ENCODE measurements around the gene C1orf174. TPM values are rescaled to one million over a fixed set of nuclear protein-coding genes. Genes with fewer than 3 reads are reported as not detected.
A peak's percentile ranks its signal among the peaks of the same experiment; 100 is the strongest.

Gene C1orf174
- total and polyA plus RNA-seq, 2 experiments from 2014 or later, result 20.7 to 23.6 TPM

DNA sequence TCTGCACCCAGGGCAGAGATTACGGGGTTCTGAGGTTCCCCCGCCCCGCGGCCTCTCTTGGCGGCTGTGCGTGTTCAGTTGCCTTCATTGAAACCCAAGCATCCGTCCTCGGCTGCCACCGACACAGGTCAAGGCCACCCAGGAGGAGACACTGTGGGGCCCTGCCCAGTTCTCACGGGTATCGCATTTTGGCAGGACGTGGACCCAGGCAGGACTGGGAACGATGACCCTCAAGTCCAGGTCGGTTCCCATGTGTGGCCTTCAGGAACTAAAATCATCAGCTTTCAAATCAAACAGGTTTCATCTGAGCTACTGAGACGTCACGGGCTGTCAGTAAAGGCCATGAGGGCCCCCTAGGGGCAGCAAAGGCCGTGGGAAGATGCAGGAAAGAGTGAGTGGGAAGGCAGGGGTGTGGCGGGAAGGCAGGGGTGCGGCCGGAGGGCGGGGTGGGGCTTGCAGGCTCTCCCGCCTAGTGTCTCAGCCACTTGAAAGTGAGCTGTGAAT is 7.0 kb upstream of the C1orf174 start:
- DNase-seq (ENCODE audit: low spot score), result no peak
- H3K36me3 ChIP-seq (replicated peaks; ENCODE audit: insufficient read depth, low read depth), result no peaks in the 10 kb centered on the region
- H3K27me3 ChIP-seq, result no peaks in the 10 kb centered on the region
- no peak overlapping the region for H2AFZ ChIP-seq
- H3K4me2 ChIP-seq, result no peak overlapping the region
- WGBS (ENCODE audit: low lambda C conversion rate, missing lambda C conversion rate), result 83% methylated on average over 18 of the region's 22 CpGs
- no peak overlapping the region for H3K27ac ChIP-seq
- no peaks in the 10 kb centered on the region for H4K20me1 ChIP-seq (ENCODE audit: insufficient read depth, poor library complexity, severe bottlenecking)
- no peaks in the 10 kb centered on the region for H3K9me3 ChIP-seq (ENCODE audit: low read depth)
- H3K79me2 ChIP-seq, result peaks cover 5% of the 10 kb centered on the region
- TF ChIP-seq EZH2 (IDR thresholded peaks at IDR 0.05; ENCODE audit: borderline replicate concordance), result no peak
- TF ChIP-seq, protein P1, sequence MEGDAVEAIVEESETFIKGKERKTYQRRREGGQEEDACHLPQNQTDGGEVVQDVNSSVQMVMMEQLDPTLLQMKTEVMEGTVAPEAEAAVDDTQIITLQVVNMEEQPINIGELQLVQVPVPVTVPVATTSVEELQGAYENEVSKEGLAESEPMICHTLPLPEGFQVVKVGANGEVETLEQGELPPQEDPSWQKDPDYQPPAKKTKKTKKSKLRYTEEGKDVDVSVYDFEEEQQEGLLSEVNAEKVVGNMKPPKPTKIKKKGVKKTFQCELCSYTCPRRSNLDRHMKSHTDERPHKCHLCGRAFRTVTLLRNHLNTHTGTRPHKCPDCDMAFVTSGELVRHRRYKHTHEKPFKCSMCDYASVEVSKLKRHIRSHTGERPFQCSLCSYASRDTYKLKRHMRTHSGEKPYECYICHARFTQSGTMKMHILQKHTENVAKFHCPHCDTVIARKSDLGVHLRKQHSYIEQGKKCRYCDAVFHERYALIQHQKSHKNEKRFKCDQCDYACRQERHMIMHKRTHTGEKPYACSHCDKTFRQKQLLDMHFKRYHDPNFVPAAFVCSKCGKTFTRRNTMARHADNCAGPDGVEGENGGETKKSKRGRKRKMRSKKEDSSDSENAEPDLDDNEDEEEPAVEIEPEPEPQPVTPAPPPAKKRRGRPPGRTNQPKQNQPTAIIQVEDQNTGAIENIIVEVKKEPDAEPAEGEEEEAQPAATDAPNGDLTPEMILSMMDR (IDR thresholded peaks at IDR 0.05; ENCODE audit: poor library complexity), result peak; percentile 8
- no peaks in the 10 kb centered on the region for H3K4me1 ChIP-seq (ENCODE audit: insufficient read depth)
- H3K9me2 ChIP-seq (replicated peaks; ENCODE audit: insufficient read depth), result no peaks in the 10 kb centered on the region
- no peak overlapping the region for H3K4me3 ChIP-seq

DNA sequence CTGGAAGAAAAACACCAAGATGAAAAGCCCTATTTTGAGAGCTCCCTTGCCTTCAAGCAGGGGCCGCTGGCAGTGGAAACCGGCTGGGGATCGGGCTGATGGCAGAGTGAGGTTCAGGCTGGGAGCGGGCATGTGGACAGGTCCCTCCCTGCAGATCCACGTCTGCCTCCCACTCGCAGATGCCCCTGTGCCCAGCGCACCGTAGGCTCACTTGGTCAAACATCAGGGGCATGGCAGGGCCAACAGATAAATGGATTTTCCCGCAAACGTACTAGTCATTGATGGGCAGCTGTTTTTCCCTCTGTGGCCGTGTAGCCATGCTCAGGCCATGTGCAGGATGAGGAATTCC is 6.6 kb upstream of the C1orf174 start:
- Histone ChIP-seq H2AFZ (no peak overlapping the region), H3K4me3 (no peak overlapping the region), H3K27ac (no peak overlapping the region), H3K36me3 (replicated peaks; ENCODE audit: insufficient read depth, low read depth) (no peaks in the 10 kb centered on the region), H3K4me2 (no peak overlapping the region), H4K20me1 (ENCODE audit: insufficient read depth, poor library complexity, severe bottlenecking) (no peaks in the 10 kb centered on the region), H3K9me2 (replicated peaks; ENCODE audit: insufficient read depth) (no peaks in the 10 kb centered on the region), H3K9me3 (ENCODE audit: low read depth) (no peaks in the 10 kb centered on the region), H3K4me1 (ENCODE audit: insufficient read depth) (no peaks in the 10 kb centered on the region), H3K27me3 (no peaks in the 10 kb centered on the region), H3K79me2 (peaks cover 6% of the 10 kb centered on the region)
- TF ChIP-seq EZH2 (IDR thresholded peaks at IDR 0.05; ENCODE audit: borderline replicate concordance) (no peak), EZH2phosphoT487 (IDR thresholded peaks at IDR 0.05; ENCODE audit: low read depth, severe bottlenecking, unreplicated experiment) (no peak)
- TF ChIP-seq, protein P1 (IDR thresholded peaks at IDR 0.05; ENCODE audit: poor library complexity), result no peak
- WGBS (ENCODE audit: low lambda C conversion rate, missing lambda C conversion rate), result 90% methylated on average over 11 of the region's 11 CpGs
- no peak for DNase-seq (ENCODE audit: low spot score)

DNA sequence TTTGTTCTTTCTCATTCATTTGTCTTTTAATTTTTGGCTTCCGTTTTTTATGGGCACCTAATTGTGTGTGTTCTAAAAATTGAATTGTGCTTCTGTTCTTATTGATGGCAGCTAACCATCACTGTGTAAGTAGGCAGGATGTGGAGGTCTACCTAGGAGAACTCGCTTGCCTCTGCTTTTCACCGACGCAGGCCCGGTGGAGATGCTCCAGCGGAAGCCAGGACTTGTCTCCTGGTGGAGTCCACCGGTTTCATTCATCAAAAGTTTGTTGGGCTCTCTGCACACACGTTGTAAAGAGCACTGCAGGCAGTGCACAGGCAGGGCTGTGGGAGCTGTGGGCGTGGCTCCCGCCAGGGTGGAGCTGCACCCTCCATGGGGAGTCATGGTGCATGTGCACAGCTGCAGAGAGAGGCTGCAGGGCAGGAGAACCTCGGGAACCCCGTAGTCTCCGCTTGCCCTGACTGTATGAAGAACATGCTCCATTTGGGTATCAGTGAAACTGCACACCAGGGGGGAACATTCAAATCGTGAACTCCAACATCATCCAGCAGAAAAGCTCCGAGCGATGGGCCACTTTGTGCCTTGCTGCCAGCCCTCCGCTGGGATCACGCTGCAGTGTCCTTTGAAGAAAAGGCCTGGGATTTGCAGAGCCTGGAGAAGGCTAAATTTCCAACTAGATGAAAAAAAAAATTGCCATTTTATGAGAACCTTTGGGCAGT is 6.0 kb upstream of the C1orf174 start:
- Histone ChIP-seq H3K27me3 (no peaks in the 10 kb centered on the region), H3K9me2 (replicated peaks; ENCODE audit: insufficient read depth) (no peaks in the 10 kb centered on the region), H3K79me2 (peaks cover 6% of the 10 kb centered on the region), H3K4me3 (no peak overlapping the region), H3K9me3 (ENCODE audit: low read depth) (no peaks in the 10 kb centered on the region), H3K4me1 (ENCODE audit: insufficient read depth) (no peaks in the 10 kb centered on the region), H3K36me3 (replicated peaks; ENCODE audit: insufficient read depth, low read depth) (no peaks in the 10 kb centered on the region), H4K20me1 (ENCODE audit: insufficient read depth, poor library complexity, severe bottlenecking) (no peaks in the 10 kb centered on the region), H3K4me2 (no peak overlapping the region), H2AFZ (no peak overlapping the region), H3K27ac (no peak overlapping the region)
- 88% methylated on average over 18 of the region's 18 CpGs for WGBS (ENCODE audit: low lambda C conversion rate, missing lambda C conversion rate)
- TF ChIP-seq EZH2phosphoT487 (IDR thresholded peaks at IDR 0.05; ENCODE audit: low read depth, severe bottlenecking, unreplicated experiment), result no peak
- TF ChIP-seq, protein P1 (IDR thresholded peaks at IDR 0.05; ENCODE audit: poor library complexity), result no peak
- no peak for TF ChIP-seq EZH2 (IDR thresholded peaks at IDR 0.05; ENCODE audit: borderline replicate concordance)
- DNase-seq (ENCODE audit: low spot score), result no peak

Data from hepatocyte (in vitro differentiated cells).